Parathyroid adenoma (tissue), 2 donors: ENCODE measurements around the gene PLA2G5.

Source experiments
- H2AFZ ChIP-seq: fragments of 300-600 bp; sonication (generic); one replicate; pipeline ENCODE4 v1.7.0; 2017; ENCODE audit warnings: antibody characterized with exemption, mild to moderate bottlenecking
- H3K27ac ChIP-seq: fragments of 300-600 bp; sonication (generic); one replicate; pipeline ENCODE4 v1.7.0; 2017
- H3K27me3 ChIP-seq: fragments of 300-600 bp; sonication (generic); one replicate; pipeline ENCODE4 v1.7.0; 2017; ENCODE audit warnings: low read length; ENCODE audit not compliant: control insufficient read depth, insufficient read depth
- H3K36me3 ChIP-seq: fragments of 300-600 bp; sonication (generic); one replicate; pipeline ENCODE4 v1.7.0; 2017; ENCODE audit warnings: low read length; ENCODE audit not compliant: control insufficient read depth, insufficient read depth
- H3K4me1 ChIP-seq: fragments of 300-600 bp; sonication (generic); one replicate; pipeline ENCODE4 v1.7.0; 2017; ENCODE audit warnings: control low read depth
- H3K4me2 ChIP-seq: fragments of 300-600 bp; sonication (generic); one replicate; pipeline ENCODE4 v1.7.0; 2017; ENCODE audit warnings: low read length
- H3K4me3 ChIP-seq: fragments of 300-600 bp; sonication (generic); one replicate; pipeline ENCODE4 v1.7.0; 2017; ENCODE audit warnings: low read depth, low read length
- H3K79me2 ChIP-seq: fragments of 300-600 bp; sonication (generic); one replicate; pipeline ENCODE4 v1.7.0; 2017; ENCODE audit warnings: control low read depth
- H3K9ac ChIP-seq: fragments of 300-600 bp; sonication (generic); one replicate; pipeline ENCODE4 v1.7.0; 2017; ENCODE audit warnings: mild to moderate bottlenecking
- H3K9me3 ChIP-seq: fragments of 300-600 bp; sonication (generic); one replicate; pipeline ENCODE4 v1.7.0; 2017; ENCODE audit warnings: low read length; ENCODE audit not compliant: control insufficient read depth
- TF ChIP-seq, protein P1 (sequence below): fragments of 300-600 bp; sonication (generic); IDR thresholded peaks from one replicate; pipeline ENCODE4 v1.7.0; 2017; ENCODE audit warnings: antibody characterized with exemption, mild to moderate bottlenecking
- donor health status: primary hyperparathyroidism.

Gene PLA2G5

DNA sequence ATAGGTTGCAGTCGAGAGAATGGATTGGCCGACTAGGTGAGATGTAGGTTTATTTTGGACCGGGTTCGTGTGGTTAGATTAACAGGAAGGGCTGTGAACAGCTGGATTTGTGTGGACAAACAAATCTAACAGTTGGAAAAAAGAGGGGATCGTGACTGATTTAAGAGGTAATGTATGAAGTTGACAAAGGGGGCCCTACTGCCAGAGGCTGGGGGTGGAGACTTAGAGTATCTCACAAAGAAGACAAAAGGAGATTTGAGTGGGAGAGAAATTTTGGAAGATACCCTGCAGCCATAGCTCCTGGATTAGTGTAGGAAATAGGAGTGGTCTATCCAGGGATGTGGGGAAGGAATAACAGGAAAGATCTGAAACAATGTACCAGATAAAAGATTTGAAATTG, 38.8 kb upstream of the PLA2G5 start:
- TF ChIP-seq, protein P1, sequence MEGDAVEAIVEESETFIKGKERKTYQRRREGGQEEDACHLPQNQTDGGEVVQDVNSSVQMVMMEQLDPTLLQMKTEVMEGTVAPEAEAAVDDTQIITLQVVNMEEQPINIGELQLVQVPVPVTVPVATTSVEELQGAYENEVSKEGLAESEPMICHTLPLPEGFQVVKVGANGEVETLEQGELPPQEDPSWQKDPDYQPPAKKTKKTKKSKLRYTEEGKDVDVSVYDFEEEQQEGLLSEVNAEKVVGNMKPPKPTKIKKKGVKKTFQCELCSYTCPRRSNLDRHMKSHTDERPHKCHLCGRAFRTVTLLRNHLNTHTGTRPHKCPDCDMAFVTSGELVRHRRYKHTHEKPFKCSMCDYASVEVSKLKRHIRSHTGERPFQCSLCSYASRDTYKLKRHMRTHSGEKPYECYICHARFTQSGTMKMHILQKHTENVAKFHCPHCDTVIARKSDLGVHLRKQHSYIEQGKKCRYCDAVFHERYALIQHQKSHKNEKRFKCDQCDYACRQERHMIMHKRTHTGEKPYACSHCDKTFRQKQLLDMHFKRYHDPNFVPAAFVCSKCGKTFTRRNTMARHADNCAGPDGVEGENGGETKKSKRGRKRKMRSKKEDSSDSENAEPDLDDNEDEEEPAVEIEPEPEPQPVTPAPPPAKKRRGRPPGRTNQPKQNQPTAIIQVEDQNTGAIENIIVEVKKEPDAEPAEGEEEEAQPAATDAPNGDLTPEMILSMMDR: no peak
- Histone ChIP-seq H3K4me3 (no peak overlapping the region), H3K27me3 (no peaks in the 10 kb centered on the region), H3K9me3 (no peaks in the 10 kb centered on the region), H3K79me2 (no peaks in the 10 kb centered on the region), H3K9ac (no peak overlapping the region), H2AFZ (no peak overlapping the region), H3K36me3 (no peaks in the 10 kb centered on the region), H3K27ac (no peak overlapping the region), H3K4me2 (no peak overlapping the region), H3K4me1 (no peaks in the 10 kb centered on the region)

DNA sequence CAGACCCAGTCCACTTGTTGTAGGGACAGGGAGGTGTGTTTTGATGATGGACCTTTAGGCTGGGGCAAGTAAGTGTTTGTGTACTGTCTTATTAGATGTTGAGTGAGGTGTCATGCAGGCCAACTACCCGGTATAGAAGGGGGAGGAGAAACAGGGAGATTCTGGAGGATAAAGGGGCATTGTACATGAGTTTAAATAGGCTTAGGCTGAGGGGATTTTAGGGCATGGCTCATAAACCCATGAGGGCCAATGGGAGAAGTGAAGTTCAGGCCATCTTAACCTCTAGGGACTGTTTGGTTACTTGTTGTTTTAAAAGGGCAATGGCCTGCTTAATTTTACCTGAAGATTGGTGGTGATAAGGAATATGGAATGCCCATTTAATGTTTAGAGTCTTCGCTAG, 38.2 kb upstream of the PLA2G5 start:
- Histone ChIP-seq H2AFZ (no peak overlapping the region), H3K36me3 (no peaks in the 10 kb centered on the region), H3K4me3 (no peak overlapping the region), H3K9ac (no peak overlapping the region), H3K4me2 (no peak overlapping the region), H3K27me3 (no peaks in the 10 kb centered on the region), H3K9me3 (no peaks in the 10 kb centered on the region), H3K4me1 (no peaks in the 10 kb centered on the region), H3K27ac (no peak overlapping the region), H3K79me2 (no peaks in the 10 kb centered on the region)
- TF ChIP-seq, protein P1: no peak

DNA sequence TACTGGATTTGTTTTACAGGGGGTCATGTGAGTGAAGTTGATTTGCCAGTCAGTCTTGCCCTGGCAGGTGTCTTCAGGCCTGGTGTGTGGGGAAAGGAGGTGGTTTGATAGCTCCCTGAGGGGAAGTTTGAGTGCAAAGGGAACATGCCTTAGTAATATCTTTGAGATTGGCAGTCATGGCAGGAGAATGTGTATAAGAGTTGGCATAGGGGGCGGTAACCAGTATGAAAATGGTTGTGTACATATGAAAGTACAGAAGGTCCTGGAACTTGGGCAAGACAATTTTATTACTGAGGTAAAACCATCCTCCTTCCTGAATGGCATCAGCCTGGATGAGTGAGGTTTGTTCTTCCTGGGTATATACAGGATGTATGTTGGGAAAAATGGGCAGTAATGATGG, 37.6 kb upstream of the PLA2G5 start:
- Histone ChIP-seq H3K4me3 (no peak overlapping the region), H3K27me3 (no peaks in the 10 kb centered on the region), H3K79me2 (no peaks in the 10 kb centered on the region), H3K36me3 (no peaks in the 10 kb centered on the region), H3K9ac (no peak overlapping the region), H3K4me1 (no peaks in the 10 kb centered on the region), H2AFZ (no peak overlapping the region), H3K9me3 (no peaks in the 10 kb centered on the region), H3K4me2 (no peak overlapping the region), H3K27ac (no peak overlapping the region)
- TF ChIP-seq, protein P1: no peak

DNA sequence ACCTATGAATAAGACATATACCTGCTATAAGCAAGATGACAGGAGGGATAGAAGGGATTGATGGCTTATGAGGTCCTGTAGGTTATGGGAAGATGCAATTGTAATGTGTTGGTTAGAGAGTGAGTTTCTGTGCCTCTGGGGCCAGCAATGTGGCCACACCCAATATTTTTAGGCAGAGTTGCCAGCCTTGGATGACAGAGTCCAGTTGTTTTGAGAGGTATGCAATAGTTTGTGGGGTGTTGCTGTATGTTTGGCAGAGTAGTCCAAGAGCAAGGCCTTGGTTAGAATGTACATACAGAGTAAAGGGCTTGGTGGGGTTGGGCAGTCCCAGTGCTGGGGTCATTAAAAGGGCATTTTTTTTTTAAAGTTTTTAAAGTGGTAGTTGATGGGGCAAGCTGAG, 36.6 kb upstream of the PLA2G5 start:
- Histone ChIP-seq H3K27ac (no peak overlapping the region), H3K27me3 (no peaks in the 10 kb centered on the region), H3K9ac (no peak overlapping the region), H3K4me3 (no peak overlapping the region), H3K79me2 (no peaks in the 10 kb centered on the region), H3K9me3 (no peaks in the 10 kb centered on the region), H2AFZ (no peak overlapping the region), H3K4me2 (no peak overlapping the region), H3K4me1 (no peaks in the 10 kb centered on the region), H3K36me3 (no peaks in the 10 kb centered on the region)
- TF ChIP-seq, protein P1: no peak

DNA sequence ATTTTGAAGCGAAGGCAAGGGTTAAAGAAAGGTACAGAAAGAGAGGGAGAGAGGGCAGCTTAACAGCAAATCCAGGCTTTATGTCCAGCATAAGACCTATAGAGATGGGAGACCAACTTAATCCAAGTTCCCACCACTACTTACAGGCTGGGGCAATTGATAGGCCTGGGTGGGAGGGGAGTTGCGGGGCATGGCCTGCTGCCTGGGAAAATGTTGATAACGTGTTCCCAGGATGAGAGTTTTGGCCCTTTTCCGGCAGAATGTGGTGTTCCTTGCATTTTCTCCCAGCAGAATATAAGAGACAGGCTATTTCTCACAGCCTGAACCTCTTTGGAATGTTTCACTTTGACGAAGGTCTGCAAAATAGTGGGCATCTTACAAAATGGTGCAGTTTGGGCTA, 34.9 kb upstream of the PLA2G5 start:
- no peaks in the 10 kb centered on the region for H3K27me3 ChIP-seq
- H3K27ac ChIP-seq: no peak overlapping the region
- TF ChIP-seq, protein P1: no peak
- H3K4me2 ChIP-seq: no peak overlapping the region
- H3K36me3 ChIP-seq: no peaks in the 10 kb centered on the region
- H3K4me1 ChIP-seq: no peaks in the 10 kb centered on the region
- H3K79me2 ChIP-seq: no peaks in the 10 kb centered on the region
- H2AFZ ChIP-seq: no peak overlapping the region
- no peak overlapping the region for H3K4me3 ChIP-seq
- H3K9ac ChIP-seq: no peak overlapping the region
- no peaks in the 10 kb centered on the region for H3K9me3 ChIP-seq
